OCI-M2 (cell line): ENCODE data around the gene EPB41L3.
"Not testable (repeated sequence)": the region's sequence is repeated elsewhere in the genome, so short reads cannot be mapped to it uniquely, and the experiment has no call there.

Source experiments
- DNase-seq: peaks from one replicate; lab custom pipeline; 2025; ENCODE audit not compliant: unreplicated experiment; lab: John Stamatoyannopoulos, UW

The EPB41L3 gene

GRCh38 chr18:5543773-5544389 lies at the start of gene EPB41L3:
EPB41L3 (minus strand) TSS chr18:5543997; CDS start chr18:5489183, 54,814 bp downstream.
- DNase-seq = no peak

GRCh38 chr18:5588529-5588928 lies 44.7 kb upstream of the EPB41L3 start:
- DNase-seq = no peak

- DNase-seq = no peak
Observed at GRCh38 chr18:5585653-5586052, 41.9 kb upstream of the EPB41L3 start.

DNA sequence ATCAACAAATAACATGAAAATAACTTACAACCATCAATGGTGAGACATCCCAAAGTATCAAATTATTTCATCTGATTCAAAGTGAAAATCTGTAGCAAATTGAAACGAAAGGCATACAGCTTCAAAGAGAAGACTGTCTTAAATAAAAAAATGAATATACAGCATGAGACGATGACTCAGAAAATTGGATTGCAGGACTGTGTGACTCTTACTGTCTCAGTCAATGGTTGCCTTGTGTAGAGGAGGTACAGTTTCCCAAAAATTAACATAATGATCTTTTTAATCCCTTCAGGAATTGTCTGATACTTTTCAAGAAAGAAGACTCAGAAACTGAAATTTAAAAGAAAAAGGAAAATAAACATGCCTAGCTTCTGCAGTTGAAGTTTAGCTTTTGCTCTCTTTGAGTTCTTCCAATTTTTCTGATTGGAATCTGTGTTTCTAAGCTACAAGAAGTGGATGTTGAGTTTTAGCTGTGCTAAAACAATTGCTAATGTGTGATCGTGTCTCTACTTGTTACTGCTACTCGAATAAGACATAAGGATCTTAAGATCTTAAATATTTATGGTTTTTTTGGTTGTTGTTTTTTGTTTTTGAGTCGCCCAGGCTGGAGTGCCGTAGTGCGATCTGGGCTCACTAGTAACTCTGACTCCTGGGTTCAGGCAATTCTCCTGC lies 41.1 kb upstream of the EPB41L3 start:
- no peak for DNase-seq

DNA sequence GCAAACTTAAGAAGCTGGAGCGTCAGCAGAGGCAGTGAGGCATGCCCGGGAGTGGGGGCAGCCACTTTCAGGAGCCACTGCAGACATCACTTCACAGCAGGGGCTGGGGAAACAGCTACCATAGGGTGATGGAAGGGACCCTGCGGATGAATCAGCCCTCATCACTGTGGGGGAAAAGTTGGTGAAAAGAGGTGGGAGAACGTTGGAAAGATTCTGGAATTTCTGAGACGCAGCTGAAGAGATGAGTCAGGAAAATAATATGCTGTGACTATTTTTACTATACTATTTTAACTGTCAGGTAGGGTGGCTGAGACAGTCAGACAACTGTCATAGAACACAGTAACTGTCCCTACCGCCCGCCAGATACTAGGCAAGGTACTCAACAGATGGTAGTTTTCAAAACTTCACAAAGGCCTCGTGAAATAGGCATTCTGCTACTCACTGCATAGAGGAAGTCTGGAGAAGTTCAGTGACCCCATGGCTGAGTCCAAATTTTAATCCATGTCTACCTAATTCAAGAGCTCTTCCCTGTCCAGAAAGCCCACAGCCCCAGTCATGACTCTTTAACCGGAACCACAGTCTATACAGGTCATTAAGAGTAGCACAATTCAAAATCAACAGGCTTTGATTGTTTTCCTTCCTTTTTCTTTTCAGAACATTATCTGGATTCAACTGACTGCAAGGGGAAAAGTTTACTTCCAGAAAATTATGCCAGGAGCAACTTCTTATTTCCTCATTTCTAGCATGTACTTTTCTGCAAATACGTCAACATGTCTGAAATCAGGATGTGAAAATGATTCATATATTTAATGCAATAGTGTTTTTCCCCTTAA lies 39.3 kb upstream of the EPB41L3 start:
- DNase-seq = no peak

DNA sequence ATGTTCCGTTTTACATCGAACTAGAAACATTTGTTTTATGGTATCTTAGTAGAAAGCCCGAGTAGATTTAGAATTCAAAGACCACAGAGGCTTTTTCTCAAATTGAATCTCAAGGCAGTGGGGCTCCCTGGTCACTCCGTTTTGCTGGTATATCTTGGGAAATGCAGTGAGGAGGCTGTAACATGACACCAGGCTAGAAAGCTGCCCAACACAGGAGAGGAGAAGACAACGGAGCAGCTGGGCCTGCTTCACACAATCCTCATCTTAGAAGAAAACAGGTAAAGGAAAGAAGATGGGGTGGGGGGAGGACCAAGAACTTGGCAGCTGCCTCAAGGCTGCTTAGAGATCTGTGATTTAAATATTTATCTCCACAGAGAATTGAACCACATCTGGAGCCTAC lies 38.3 kb upstream of the EPB41L3 start:
- DNase-seq = no peak

DNA sequence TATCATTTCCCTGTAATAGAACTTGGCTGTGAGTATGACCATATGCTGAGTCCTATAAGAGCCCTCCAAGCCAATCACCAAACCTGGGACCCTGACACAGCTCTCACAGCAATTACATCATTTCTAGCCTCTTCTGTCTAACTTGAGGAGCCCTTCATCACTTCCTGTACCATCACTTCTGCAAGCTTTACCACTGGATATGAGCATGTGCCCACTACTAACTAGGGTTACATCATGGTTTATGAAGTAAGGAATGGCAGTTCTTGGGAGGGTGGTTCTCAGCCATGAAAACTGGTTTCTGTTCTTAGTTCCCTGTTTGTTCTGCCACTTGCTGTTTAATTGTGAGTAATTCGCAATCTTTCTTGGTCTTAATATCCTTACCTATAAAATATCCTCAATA lies 31.0 kb upstream of the EPB41L3 start:
- DNase-seq = no peak

GRCh38 chr18:5571666-5572065 lies 27.9 kb upstream of the EPB41L3 start:
- DNase-seq = no peak

DNA sequence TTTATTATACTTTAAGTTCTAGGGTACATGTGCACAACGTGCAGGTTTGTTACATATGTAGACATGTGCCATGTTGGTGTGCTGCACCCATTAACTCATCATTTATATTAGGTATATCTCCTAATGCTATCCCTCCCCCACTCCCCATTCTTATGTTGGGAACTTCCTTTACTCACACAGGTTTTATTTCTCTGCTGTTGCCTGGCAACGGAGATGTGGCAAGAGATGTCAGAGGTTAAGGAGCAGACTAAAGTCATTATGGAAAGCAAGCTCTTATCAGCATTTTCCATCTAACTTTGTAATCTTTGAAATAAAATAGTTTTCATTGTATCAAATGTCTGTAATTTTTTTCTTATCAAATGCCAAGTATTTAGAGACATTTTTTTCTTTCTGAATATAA lies 26.8 kb upstream of the EPB41L3 start:
- not testable (repeated sequence) for DNase-seq

- no peak for DNase-seq
Observed at GRCh38 chr18:5568416-5568815, 24.6 kb upstream of the EPB41L3 start.

GRCh38 chr18:5558851-5559250 lies 15.1 kb upstream of the EPB41L3 start:
- no peak for DNase-seq

GRCh38 chr18:5556310-5556974 lies 12.6 kb upstream of the EPB41L3 start:
- DNase-seq = no peak

- no peak for DNase-seq
Observed at GRCh38 chr18:5554629-5555028, 10.8 kb upstream of the EPB41L3 start.

DNA sequence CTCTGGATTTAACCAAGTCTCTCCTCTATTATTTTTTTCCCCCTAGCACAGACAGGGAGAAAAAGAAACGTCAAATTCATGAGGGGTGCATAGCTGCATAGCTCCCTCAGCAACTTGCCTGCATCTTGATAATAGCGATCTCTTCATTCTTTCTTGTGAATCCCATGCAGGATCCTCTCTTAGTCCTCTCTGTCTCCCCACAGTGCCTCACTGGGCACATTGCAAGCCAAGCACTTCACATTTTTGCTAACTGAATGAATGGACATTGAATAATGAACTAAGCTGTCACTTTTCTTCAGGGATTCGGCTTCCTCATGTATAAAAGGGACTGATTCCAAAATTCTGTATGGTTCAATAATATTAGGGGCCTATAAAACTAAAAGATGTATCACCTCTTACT lies 2.9 kb upstream of the EPB41L3 start:
- DNase-seq = no peak

DNA sequence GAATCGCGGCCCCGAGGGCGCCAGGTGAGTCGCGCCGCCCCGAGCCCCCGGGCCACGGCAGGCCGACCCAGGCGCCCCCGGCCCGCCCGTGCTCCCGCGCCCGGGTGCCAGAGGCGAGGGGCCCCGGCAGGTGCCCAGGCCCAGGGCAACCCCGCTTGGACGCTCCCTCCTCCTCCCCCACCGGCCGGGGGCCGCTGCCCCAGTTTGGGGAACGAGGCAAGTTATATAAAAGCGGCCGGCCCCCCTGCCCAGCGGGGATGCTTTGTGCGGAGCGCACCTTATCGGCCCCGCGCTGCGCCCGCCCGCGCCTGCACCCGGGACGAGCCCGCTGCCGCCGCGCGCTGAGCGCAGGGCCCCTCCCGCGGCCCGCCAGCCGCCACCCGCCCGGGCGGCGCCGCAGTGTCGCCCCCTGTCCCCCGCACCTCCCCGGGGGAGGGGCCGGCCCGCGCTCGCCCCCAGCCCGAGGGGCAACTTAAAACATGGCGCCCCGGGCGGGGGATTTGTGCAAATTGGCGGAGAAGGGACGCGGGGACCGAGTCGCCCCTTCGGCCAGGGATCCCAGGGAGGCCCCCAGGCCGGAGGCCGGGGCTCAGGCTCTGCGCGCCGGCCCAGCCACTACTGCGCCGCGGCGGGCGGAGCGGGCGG lies 639 bp downstream of the EPB41L3 start:
- DNase-seq = no peak

DNA sequence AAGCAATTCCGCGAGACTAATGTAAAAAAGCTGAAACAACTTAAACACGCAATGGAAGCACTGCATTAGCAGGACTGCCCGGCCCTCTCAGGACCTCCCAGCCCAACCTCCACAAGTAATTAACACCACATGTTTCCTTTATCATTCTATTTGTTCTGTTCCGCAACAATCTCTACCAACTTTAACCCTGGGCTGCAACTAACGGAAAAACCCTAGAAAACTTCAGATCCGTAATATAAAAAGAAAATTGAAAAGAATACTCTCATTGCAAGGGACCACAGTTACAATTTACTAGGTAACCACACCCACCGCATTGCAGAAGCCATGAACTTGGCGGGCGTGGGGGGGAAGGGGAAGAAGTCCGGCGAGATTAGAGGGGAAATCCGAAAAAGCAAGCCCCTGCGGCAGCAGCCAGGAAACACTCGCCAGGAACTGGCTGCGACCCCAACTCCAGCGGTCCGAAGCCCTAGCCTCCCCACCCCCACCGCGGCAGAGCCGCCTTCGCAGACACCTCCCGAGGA lies 1.2 kb downstream of the EPB41L3 start:
- no peak for DNase-seq

DNA sequence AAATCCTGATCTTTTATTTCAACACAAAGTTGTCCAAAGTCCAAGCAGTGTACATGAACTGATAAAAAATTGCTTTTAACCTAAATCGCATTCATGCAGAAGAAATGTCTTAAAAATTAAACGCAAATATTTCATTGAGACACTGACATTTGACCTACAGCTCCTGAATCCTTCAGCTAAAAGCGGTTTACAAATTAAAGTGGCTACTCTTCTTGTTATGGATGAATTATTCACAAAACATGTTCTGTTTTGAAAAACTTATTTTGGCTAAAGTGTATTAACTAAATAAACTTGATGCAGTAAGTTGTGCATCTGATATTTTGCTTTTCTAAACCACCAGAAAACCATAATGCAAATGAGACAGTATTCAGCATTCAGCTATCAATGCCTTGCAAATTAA lies 2.2 kb downstream of the EPB41L3 start:
- DNase-seq = no peak

- DNase-seq = no peak
Observed at GRCh38 chr18:5539391-5539790, 4.4 kb downstream of the EPB41L3 start.

DNA sequence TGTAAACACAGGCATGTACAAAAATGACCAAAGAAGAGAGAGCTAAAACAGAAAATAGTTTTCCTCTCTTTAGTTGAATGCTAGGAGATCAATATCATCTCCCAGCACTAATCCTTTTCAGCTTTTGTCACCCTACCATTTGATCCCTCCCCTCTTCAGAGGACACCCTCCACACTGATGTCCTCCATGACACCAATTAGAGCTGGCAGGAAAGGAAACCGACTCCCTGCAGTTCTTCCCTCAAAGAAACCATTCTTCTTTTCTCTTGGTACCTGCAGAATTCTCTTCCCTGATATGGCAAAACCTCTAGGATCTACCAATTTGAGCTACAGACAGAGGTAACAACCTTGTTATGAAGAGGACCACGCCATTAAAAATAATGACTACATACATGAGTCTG lies 5.3 kb downstream of the EPB41L3 start:
- DNase-seq = no peak

GRCh38 chr18:5537860-5538259 lies 5.9 kb downstream of the EPB41L3 start:
- DNase-seq = no peak

DNA sequence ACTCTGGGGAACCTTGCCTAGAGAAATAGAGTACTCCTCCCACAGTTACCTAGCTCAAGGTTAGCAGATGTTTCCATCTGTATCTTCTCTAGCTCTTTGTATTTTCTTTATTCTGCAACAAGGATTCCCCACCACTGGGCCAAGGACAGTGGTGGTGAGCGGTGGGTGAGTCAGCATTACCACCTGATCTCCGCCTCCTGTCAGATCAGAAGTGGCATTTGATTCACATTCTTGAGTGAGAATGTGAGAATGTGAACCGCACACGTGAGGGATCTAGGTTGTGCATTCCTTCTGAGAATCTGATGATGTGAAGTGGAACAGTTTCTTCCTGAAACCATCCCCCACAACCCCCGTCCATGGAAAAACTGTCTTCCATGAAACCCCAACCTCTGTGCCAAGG lies 9.0 kb downstream of the EPB41L3 start:
- no peak for DNase-seq
